Activated T-cell treated with anti-CD3 and anti-CD28 coated beads, Interleukin-2, amount 50 U/mL, for 72 hours (primary cell): ENCODE measurements around the gene MED31. TPM values are rescaled to one million over a fixed set of nuclear protein-coding genes. Genes with fewer than 3 reads are reported as not detected.
"Not testable (repeated sequence)": the region's sequence is repeated elsewhere in the genome, so short reads cannot be mapped to it uniquely, and the experiment has no call there.

ENCODE experiments used
- ATAC-seq, 2 donors: fragments of 150-1000 bp; cut with Tn5 transposase; replicated peaks in 1 of 2; 2 replicates each; pipeline ENCODE4 v1.10.0; 2021; ENCODE audit warnings: moderate library complexity in 2 of 2, mild to moderate bottlenecking in 1 of 2
- DNase-seq, 2 donors: peaks; one replicate each; pipeline ENCODE4 v3.0.0; 2021 to 2022; ENCODE audit warnings: mixed read lengths in 1 of 2
- H3K27ac Mint-ChIP-seq: one replicate; pipeline ENCODE4 v1.8.0; 2022; ENCODE audit warnings: mild to moderate bottlenecking, moderate library complexity, mixed read lengths
- H3K27me3 Mint-ChIP-seq: one replicate; pipeline ENCODE4 v1.8.0; 2022; ENCODE audit warnings: low read depth, mixed read lengths
- H3K36me3 Mint-ChIP-seq, 2 donors: one replicate each; pipeline ENCODE4 v1.8.0; 2022; ENCODE audit warnings: mixed read lengths in 2 of 2, mild to moderate bottlenecking in 1 of 2; ENCODE audit not compliant: insufficient read depth in 2 of 2
- H3K4me1 Mint-ChIP-seq: one replicate; pipeline ENCODE4 v1.8.0; 2022; ENCODE audit warnings: low read depth, mixed read lengths
- H3K4me3 Mint-ChIP-seq, 2 donors: one replicate each; pipeline ENCODE4 v1.8.0; 2022; ENCODE audit warnings: mild to moderate bottlenecking in 2 of 2, mixed read lengths in 2 of 2, moderate library complexity in 2 of 2
- H3K9me3 Mint-ChIP-seq, 2 donors: one replicate each; pipeline ENCODE4 v1.8.0; 2022; ENCODE audit warnings: mixed read lengths in 2 of 2
- total RNA-seq, 2 donors: library from RNA; stranded (reverse); gene quantifications; one replicate each; pipeline ENCODE4 v1.2.3, GENCODE V29; 2022

MED31 gene
- total RNA-seq, 2 donors from 2014 or later = 7.3 to 8.8 TPM

GRCh38 chr17:6670999-6671398 lies 19.6 kb upstream of the MED31 start:
- DNase-seq (no peak), ATAC-seq (no peak)
- Mint-ChIP-seq H3K4me1 (peaks cover 20% of the 10 kb centered on the region), H3K36me3 (no peaks in the 10 kb centered on the region), H3K27ac (no peak overlapping the region), H3K9me3 (no peaks in the 10 kb centered on the region), H3K27me3 (no peaks in the 10 kb centered on the region), H3K4me3 (no peak overlapping the region)

DNA sequence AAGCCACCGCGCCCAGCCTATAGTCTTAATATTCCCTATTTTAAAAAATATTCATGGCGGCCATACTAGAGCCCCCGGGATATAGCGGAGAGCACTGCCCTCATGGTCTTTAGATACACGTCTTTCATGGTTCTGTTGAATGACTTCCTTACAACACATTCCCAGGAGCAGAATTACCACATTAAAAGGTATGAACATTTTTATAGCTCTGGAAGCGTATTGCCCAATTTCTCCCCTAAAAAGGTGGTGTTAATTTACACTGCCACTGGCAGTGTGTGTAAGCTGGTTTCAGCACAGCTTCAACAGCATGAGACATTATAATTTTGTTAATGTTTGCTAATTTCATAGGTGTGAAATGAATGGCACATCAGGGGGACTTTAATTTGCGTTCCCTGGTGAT lies 19.2 kb upstream of the MED31 start:
- H3K9me3 Mint-ChIP-seq = no peaks in the 10 kb centered on the region
- H3K27ac Mint-ChIP-seq = no peak overlapping the region
- H3K4me1 Mint-ChIP-seq = peaks cover 20% of the 10 kb centered on the region
- H3K27me3 Mint-ChIP-seq = no peaks in the 10 kb centered on the region
- no peaks in the 10 kb centered on the region for H3K36me3 Mint-ChIP-seq
- no peak overlapping the region for H3K4me3 Mint-ChIP-seq
- ATAC-seq = no peak
- no peak for DNase-seq

DNA sequence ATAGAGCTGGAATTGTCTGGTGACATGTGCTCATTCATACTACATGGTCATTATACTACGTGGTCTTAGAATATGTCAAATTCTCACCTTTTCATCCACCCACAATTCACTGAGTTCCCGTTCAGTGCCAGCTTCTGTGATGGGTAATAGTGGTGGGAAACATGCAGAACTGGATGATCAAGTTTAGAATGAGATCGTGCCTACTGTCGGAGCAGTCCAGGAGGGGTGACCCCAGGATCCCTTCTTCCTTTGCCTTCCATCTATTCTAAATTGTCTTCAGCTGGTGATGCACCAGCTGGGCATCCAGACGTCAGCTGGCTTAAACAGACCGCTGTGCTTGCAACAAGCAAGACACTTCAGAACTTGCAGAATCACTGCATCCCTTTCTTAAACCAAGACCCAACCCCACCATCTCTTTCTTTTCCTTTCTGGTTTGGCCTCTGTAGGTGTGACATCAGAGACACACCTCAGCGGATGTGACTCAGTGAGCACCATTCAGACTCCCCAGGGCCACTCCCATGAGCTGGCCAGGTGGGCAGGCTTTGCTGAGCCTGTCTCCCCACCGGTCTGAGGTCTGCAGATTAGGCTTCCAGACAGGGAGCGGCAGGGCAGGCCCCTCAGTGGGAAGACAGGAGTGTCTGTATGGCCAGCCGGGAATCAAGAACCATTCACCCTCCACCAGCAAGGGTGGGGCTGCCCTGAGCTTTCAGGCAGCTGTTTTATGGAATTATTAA lies 18.2 kb upstream of the MED31 start:
- peak in 1 of 2 donors; percentile 58 for ATAC-seq
- Mint-ChIP-seq H3K4me1 (peaks cover 20% of the 10 kb centered on the region), H3K36me3 (no peaks in the 10 kb centered on the region), H3K27ac (no peak overlapping the region), H3K4me3 (no peak overlapping the region), H3K27me3 (no peaks in the 10 kb centered on the region), H3K9me3 (no peaks in the 10 kb centered on the region)
- no peak for DNase-seq

GRCh38 chr17:6668727-6669425 lies 17.5 kb upstream of the MED31 start:
- Mint-ChIP-seq H3K4me1 (peaks cover 20% of the 10 kb centered on the region), H3K36me3 (no peaks in the 10 kb centered on the region), H3K9me3 (no peaks in the 10 kb centered on the region), H3K27me3 (no peaks in the 10 kb centered on the region), H3K27ac (no peak overlapping the region), H3K4me3 (no peak overlapping the region)
- no peak for ATAC-seq
- DNase-seq = no peak

- ATAC-seq (no peak), DNase-seq (no peak)
- no peak overlapping the region for H3K4me3 Mint-ChIP-seq
- no peaks in the 10 kb centered on the region for H3K36me3 Mint-ChIP-seq
- H3K4me1 Mint-ChIP-seq = peaks cover 20% of the 10 kb centered on the region
- no peaks in the 10 kb centered on the region for H3K9me3 Mint-ChIP-seq
- no peak overlapping the region for H3K27ac Mint-ChIP-seq
- H3K27me3 Mint-ChIP-seq = no peaks in the 10 kb centered on the region
Observed at GRCh38 chr17:6668219-6668618, 16.8 kb upstream of the MED31 start.

- Mint-ChIP-seq H3K27me3 (no peaks in the 10 kb centered on the region), H3K9me3 (no peaks in the 10 kb centered on the region), H3K4me1 (peaks cover 20% of the 10 kb centered on the region), H3K27ac (no peak overlapping the region), H3K36me3 (peaks cover 0 to 2% of the 10 kb centered on the region in 2 donors), H3K4me3 (no peak overlapping the region)
- no peak for ATAC-seq
- DNase-seq = no peak
Observed at GRCh38 chr17:6667516-6667915, 16.1 kb upstream of the MED31 start.

DNA sequence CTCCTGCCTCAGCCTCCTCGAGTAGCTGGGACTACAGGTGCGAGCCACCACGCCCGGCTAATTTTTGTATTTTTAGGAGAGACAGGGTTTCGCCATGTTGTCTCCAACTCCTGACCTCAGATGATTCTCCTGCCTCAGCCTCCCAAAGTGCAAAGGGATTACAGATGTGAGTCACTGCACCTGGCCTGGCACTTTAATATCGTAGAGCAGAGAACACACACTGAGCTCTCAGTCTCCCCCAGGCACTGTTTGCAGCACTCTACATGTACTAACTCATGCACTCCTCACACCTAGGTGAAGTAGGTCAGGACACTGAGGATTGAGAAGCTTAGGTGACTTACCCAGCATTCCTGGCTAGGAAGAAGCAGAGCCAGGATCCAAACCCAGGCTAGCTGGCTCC lies 15.2 kb upstream of the MED31 start:
- no peak for DNase-seq
- Mint-ChIP-seq H3K27ac (no peak overlapping the region), H3K9me3 (no peaks in the 10 kb centered on the region), H3K4me1 (peaks cover 22% of the 10 kb centered on the region), H3K27me3 (no peaks in the 10 kb centered on the region), H3K36me3 (peaks cover 0 to 3% of the 10 kb centered on the region in 2 donors), H3K4me3 (no peak overlapping the region)
- no peak for ATAC-seq

DNA sequence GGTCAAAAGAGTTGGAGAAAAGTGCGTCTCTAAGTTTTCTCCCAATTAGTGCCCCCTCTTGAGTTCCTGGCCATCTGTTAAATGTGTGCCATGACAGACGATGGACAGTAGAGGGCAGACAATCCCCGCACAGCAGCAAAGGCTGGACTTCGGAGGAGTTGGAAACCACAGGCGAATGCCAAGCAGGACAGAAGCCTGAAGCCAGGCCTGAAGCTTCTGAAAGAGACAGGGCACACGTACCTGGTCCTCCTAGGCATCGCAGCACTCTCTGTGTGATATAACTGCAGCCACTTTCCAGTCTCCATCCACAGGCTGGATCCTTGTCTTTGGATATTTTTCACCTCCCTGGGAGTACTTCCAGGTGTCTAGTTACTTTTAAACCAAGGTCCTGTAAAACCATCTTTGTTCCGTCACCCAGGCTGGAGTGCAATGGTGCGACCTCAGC lies 14.7 kb upstream of the MED31 start:
- peak; percentile 62 to 70 for ATAC-seq
- Mint-ChIP-seq H3K27me3 (no peaks in the 10 kb centered on the region), H3K4me3 (no peak overlapping the region), H3K36me3 (peaks cover 0 to 3% of the 10 kb centered on the region in 2 donors), H3K27ac (no peak overlapping the region), H3K9me3 (no peaks in the 10 kb centered on the region), H3K4me1 (peaks cover 26% of the 10 kb centered on the region)
- DNase-seq = peak; percentile 50 to 52

- DNase-seq = not testable (repeated sequence)
Observed at GRCh38 chr17:6663200-6663599, 11.8 kb upstream of the MED31 start.

DNA sequence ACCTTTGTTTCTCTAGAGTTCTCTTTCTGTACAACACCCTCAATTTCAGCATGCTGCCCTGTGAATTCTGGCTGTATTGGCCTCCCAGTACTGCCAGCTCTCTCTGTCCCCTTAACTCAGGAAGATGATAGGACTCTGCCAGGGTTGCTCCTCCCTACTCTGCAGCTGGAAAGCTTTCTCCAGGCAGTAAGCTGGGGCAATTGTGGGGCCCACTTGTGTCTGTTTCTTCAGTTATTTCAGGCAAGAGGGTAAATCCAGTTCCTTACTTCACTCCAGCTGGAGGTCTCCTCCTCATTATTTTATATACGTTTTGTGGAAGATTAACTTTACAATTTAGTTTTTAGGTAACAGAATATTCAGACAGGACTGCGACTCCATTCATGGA lies 10.1 kb upstream of the MED31 start:
- H3K4me3 Mint-ChIP-seq = peak overlapping the region; percentile 6 to 36
- H3K27ac Mint-ChIP-seq = no peak overlapping the region
- H3K36me3 Mint-ChIP-seq = peaks cover 0 to 3% of the 10 kb centered on the region in 2 donors
- no peak for DNase-seq
- no peaks in the 10 kb centered on the region for H3K27me3 Mint-ChIP-seq
- ATAC-seq = no peak
- H3K9me3 Mint-ChIP-seq = no peaks in the 10 kb centered on the region
- peaks cover 30% of the 10 kb centered on the region for H3K4me1 Mint-ChIP-seq

More at GRCh38 chr17:6663200-6663599, 11.8 kb upstream of the MED31 start:
- not testable (repeated sequence) for H3K36me3 Mint-ChIP-seq, H3K4me3 Mint-ChIP-seq, H3K27me3 Mint-ChIP-seq, ATAC-seq, H3K27ac Mint-ChIP-seq, H3K9me3 Mint-ChIP-seq
- H3K4me1 Mint-ChIP-seq = peaks cover 29% of the 10 kb centered on the region

GRCh38 chr17:6660805-6661463 lies 9.5 kb upstream of the MED31 start:
- Mint-ChIP-seq H3K27me3 (no peaks in the 10 kb centered on the region), H3K36me3 (peaks cover 0 to 3% of the 10 kb centered on the region in 2 donors), H3K27ac (no peak overlapping the region), H3K4me3 (peak overlapping the region; percentile 36 to 51), H3K4me1 (peaks cover 30% of the 10 kb centered on the region), H3K9me3 (no peaks in the 10 kb centered on the region)
- ATAC-seq (peak; percentile 46), DNase-seq (peak in 1 of 2 donors; percentile 40)

- H3K4me1 Mint-ChIP-seq = peaks cover 34% of the 10 kb centered on the region
- DNase-seq (no peak), ATAC-seq (no peak)
- H3K27me3 Mint-ChIP-seq = no peaks in the 10 kb centered on the region
- no peak overlapping the region for H3K4me3 Mint-ChIP-seq
- H3K36me3 Mint-ChIP-seq = peaks cover 0 to 3% of the 10 kb centered on the region in 2 donors
- no peaks in the 10 kb centered on the region for H3K9me3 Mint-ChIP-seq
- H3K27ac Mint-ChIP-seq = no peak overlapping the region
Observed at GRCh38 chr17:6660101-6660500, 8.7 kb upstream of the MED31 start.

DNA sequence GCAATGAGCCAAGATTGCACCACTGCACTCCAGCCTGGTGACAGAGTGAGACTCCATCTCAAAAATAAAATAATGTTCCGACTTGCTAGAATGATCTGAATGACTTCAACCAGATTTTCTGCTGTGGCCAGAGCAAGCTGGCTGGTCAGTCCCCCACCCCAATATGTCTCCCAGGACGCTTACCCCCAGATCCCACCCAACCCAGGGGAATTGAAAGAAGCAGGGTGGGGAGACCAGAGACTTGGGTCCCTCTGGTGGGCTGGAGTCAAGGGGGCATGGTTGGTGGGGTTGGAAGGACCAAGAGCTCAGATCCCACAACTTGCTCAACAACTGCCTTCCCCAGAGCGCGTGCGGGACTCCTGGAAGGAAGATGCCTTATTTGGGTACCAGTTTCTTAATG lies 7.0 kb upstream of the MED31 start:
- H3K4me3 Mint-ChIP-seq = peak overlapping the region in 1 of 2 donors; percentile 92
- H3K27ac Mint-ChIP-seq, ATAC-seq: not testable (repeated sequence)

More for the DNA sequence above, 7.0 kb upstream of the MED31 start:
- peaks cover 45% of the 10 kb centered on the region for H3K4me1 Mint-ChIP-seq
- not testable (repeated sequence) for H3K9me3 Mint-ChIP-seq, H3K27me3 Mint-ChIP-seq, H3K36me3 Mint-ChIP-seq, DNase-seq
